T-helper 2 cell treated with Interferon-gamma antibody and Interleukin-4, amounts not matched to agents 5 μg/mL and 100 μg/mL, for 36 hours (primary cell): ENCODE measurements around the gene OR5D16.
"Not testable (repeated sequence)": the region's sequence is repeated elsewhere in the genome, so short reads cannot be mapped to it uniquely, and the experiment has no call there.

ENCODE experiments used
- DNase-seq: peaks from one replicate; pipeline ENCODE4 v3.0.0; 2021; ENCODE audit warnings: low spot score
- H3K27ac Mint-ChIP-seq: one replicate; pipeline ENCODE4 v1.8.0; 2021; ENCODE audit warnings: mild to moderate bottlenecking, mixed read lengths
- H3K27me3 Mint-ChIP-seq: one replicate; pipeline ENCODE4 v1.8.0; 2021; ENCODE audit warnings: low read depth, mixed read lengths
- H3K36me3 Mint-ChIP-seq: one replicate; pipeline ENCODE4 v1.8.0; 2021; ENCODE audit warnings: low read depth, mixed read lengths
- H3K4me1 Mint-ChIP-seq: one replicate; pipeline ENCODE4 v1.8.0; 2021; ENCODE audit warnings: low read depth, mixed read lengths
- H3K4me3 Mint-ChIP-seq: one replicate; pipeline ENCODE4 v1.8.0; 2022; ENCODE audit warnings: mild to moderate bottlenecking, moderate library complexity, mixed read lengths
- H3K9me3 Mint-ChIP-seq: one replicate; pipeline ENCODE4 v1.8.0; 2021; ENCODE audit warnings: mixed read lengths

The OR5D16 gene

GRCh38 chr11:55838452-55838851 is at the start of gene OR5D16:
OR5D16 (plus strand) TSS chr11:55838752; CDS start chr11:55838752, 0 bp downstream.
- Mint-ChIP-seq H3K36me3 (no peaks in the 10 kb centered on the region), H3K27ac (no peak within 1 kb of the TSS), H3K4me1 (no peaks in the 10 kb centered on the region), H3K4me3 (no peak within 1 kb of the TSS), H3K9me3 (peaks cover 44% of the 10 kb centered on the region), H3K27me3 (no peaks in the 10 kb centered on the region)
- DNase-seq = no peak

DNA sequence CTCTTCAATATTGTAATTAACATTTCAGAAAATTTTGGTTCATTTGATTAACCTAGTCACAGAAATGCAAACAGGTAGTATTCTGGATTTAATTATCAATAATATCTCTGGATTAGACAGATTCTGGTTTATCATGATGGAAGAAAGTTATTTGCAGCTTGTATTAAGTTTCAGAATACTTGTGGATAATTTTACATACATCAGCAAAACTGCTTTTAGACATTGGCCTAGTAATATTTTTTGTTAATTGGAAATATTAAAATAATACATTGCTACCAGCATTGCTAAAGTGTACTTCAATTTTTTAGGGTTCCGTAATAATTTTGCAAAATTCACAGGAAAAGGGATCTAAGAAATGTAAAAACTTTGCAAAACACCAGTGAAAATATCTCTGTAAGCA is 46.9 kb upstream of the OR5D16 start:
- Mint-ChIP-seq H3K4me3 (no peak overlapping the region), H3K27ac (no peak overlapping the region), H3K27me3 (no peaks in the 10 kb centered on the region), H3K4me1 (no peaks in the 10 kb centered on the region), H3K36me3 (no peaks in the 10 kb centered on the region), H3K9me3 (peaks cover 41% of the 10 kb centered on the region)
- DNase-seq = no peak

DNA sequence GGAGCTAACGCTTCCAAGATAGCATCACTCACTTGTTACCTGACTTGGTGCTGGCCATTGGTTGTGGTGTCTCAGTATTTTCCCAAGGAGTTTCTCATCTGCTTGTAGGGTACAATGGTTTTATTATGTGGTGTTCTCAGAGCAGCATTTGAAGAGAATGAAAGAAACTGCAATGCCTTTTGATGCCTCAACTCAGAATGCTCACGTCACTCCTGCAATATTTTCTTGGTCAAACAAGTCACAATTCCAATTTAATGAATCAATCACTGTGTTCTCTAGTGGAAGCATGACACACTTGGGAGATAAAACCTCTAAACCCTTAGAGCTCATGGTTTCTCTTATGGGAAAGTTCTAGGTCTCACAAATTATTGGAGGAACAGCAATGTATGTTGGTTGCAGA is 45.2 kb upstream of the OR5D16 start:
- Mint-ChIP-seq H3K4me3 (no peak overlapping the region), H3K9me3 (peaks cover 31% of the 10 kb centered on the region), H3K27me3 (no peaks in the 10 kb centered on the region), H3K4me1 (no peaks in the 10 kb centered on the region), H3K27ac (no peak overlapping the region), H3K36me3 (no peaks in the 10 kb centered on the region)
- DNase-seq = no peak

- Mint-ChIP-seq H3K4me3 (no peak within 1 kb of the TSS), H3K36me3 (no peaks in the 10 kb centered on the region), H3K4me1 (no peaks in the 10 kb centered on the region), H3K27me3 (no peaks in the 10 kb centered on the region), H3K9me3 (peaks cover 42% of the 10 kb centered on the region), H3K27ac (no peak within 1 kb of the TSS)
- no peak for DNase-seq
These were observed 43.3 kb upstream of the OR5D16 start, which contains the start of gene OR5D14 for GRCh38 chr11:55795256-55795655. OR5D14 (plus strand) TSS chr11:55795556; CDS start chr11:55795556, 0 bp downstream.

- Mint-ChIP-seq H3K4me3 (no peak overlapping the region), H3K9me3 (peaks cover 54% of the 10 kb centered on the region), H3K4me1 (no peaks in the 10 kb centered on the region), H3K27me3 (no peaks in the 10 kb centered on the region), H3K36me3 (no peaks in the 10 kb centered on the region), H3K27ac (no peak overlapping the region)
- no peak for DNase-seq
These were observed 32.3 kb upstream of the OR5D16 start for GRCh38 chr11:55806248-55806647.

GRCh38 chr11:55811067-55811466 is 27.5 kb upstream of the OR5D16 start, which contains the start of gene OR5L1:
OR5L1 (plus strand) TSS chr11:55811367; CDS start chr11:55811467, 100 bp downstream.
- Mint-ChIP-seq H3K4me3 (no peak within 1 kb of the TSS), H3K4me1 (no peaks in the 10 kb centered on the region), H3K27ac (no peak within 1 kb of the TSS), H3K27me3 (no peaks in the 10 kb centered on the region), H3K9me3 (peaks cover 47% of the 10 kb centered on the region), H3K36me3 (no peaks in the 10 kb centered on the region)
- DNase-seq = no peak

GRCh38 chr11:55819330-55819729 is 19.2 kb upstream of the OR5D16 start, which contains the start of gene OR5D18:
OR5D18 (plus strand) TSS chr11:55819630; CDS start chr11:55819630, 0 bp downstream.
- no peak within 1 kb of the TSS for H3K27ac Mint-ChIP-seq
- H3K9me3 Mint-ChIP-seq = peaks cover 58% of the 10 kb centered on the region
- no peaks in the 10 kb centered on the region for H3K4me1 Mint-ChIP-seq
- H3K4me3 Mint-ChIP-seq = no peak within 1 kb of the TSS
- H3K27me3 Mint-ChIP-seq = no peaks in the 10 kb centered on the region
- H3K36me3 Mint-ChIP-seq = no peaks in the 10 kb centered on the region
- no peak for DNase-seq

DNA sequence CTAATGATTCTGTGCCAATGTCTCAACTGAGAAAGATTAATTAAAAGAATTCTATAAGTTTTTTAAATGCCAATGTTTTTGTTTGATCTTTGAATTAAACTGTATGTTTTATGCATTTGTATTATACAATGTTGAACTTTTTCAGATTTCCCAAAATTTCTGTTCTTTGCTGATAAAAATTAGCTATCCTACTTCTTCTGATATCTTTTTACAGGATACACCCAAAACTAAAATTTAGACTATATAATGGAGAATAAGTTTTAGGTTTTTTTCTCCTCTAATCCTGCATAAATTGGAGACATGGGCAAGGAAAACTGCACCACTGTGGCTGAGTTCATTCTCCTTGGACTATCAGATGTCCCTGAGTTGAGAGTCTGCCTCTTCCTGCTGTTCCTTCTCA is 11.6 kb upstream of the OR5D16 start, which contains the start of gene OR5L2:
Gene OR5L2, plus strand, starts transcription at position 301 of the 400 bp plus-strand sequence. Its CDS starts 0 bp downstream, at position 301.
- Mint-ChIP-seq H3K36me3 (no peaks in the 10 kb centered on the region), H3K9me3 (peaks cover 26% of the 10 kb centered on the region), H3K4me3 (no peak within 1 kb of the TSS), H3K4me1 (no peaks in the 10 kb centered on the region), H3K27ac (no peak within 1 kb of the TSS), H3K27me3 (no peaks in the 10 kb centered on the region)
- DNase-seq = no peak

GRCh38 chr11:55847453-55847852 is 8.9 kb downstream of the OR5D16 start:
- H3K36me3 Mint-ChIP-seq = no peaks in the 10 kb centered on the region
- H3K27me3 Mint-ChIP-seq = no peaks in the 10 kb centered on the region
- H3K27ac Mint-ChIP-seq = no peak overlapping the region
- no peaks in the 10 kb centered on the region for H3K4me1 Mint-ChIP-seq
- DNase-seq = no peak
- no peak overlapping the region for H3K4me3 Mint-ChIP-seq
- H3K9me3 Mint-ChIP-seq = peaks cover 45% of the 10 kb centered on the region

DNA sequence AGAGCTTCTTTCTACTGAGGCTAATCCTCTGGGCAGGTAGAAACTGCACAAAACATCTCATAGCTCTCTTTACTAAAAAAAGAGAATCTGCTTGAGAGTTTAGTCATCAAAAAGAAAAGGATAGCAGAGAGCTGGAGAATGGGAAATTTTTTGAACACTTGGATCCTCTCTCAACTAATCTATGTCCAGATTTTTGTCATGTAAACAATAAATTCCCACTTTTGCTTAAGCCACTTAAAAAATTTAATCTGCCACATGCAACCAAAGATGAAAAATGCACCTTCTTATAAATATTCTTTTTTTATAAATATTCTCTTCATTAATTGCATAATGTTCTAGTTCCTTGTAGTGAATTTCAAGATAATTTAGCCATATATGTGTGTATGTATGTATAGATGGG is 10.5 kb downstream of the OR5D16 start:
- H3K4me3 Mint-ChIP-seq = no peak overlapping the region
- H3K9me3 Mint-ChIP-seq = peaks cover 55% of the 10 kb centered on the region
- no peak overlapping the region for H3K27ac Mint-ChIP-seq
- H3K4me1 Mint-ChIP-seq = no peaks in the 10 kb centered on the region
- H3K36me3 Mint-ChIP-seq = no peaks in the 10 kb centered on the region
- no peak for DNase-seq
- no peaks in the 10 kb centered on the region for H3K27me3 Mint-ChIP-seq

- Mint-ChIP-seq H3K9me3 (peaks cover 47% of the 10 kb centered on the region), H3K4me3 (no peak overlapping the region), H3K4me1 (no peaks in the 10 kb centered on the region), H3K27ac (no peak overlapping the region), H3K36me3 (no peaks in the 10 kb centered on the region), H3K27me3 (no peaks in the 10 kb centered on the region)
- DNase-seq = no peak
These were observed 13.6 kb downstream of the OR5D16 start for GRCh38 chr11:55852141-55852540.

- H3K4me3 Mint-ChIP-seq = no peak overlapping the region
- H3K36me3 Mint-ChIP-seq = no peaks in the 10 kb centered on the region
- peaks cover 44% of the 10 kb centered on the region for H3K9me3 Mint-ChIP-seq
- no peaks in the 10 kb centered on the region for H3K4me1 Mint-ChIP-seq
- DNase-seq = no peak
- H3K27ac Mint-ChIP-seq = no peak overlapping the region
- H3K27me3 Mint-ChIP-seq = no peaks in the 10 kb centered on the region
These were observed 16.2 kb downstream of the OR5D16 start for GRCh38 chr11:55854704-55855103.

- H3K4me1 Mint-ChIP-seq, DNase-seq, H3K36me3 Mint-ChIP-seq, H3K27me3 Mint-ChIP-seq, H3K27ac Mint-ChIP-seq, H3K4me3 Mint-ChIP-seq: not testable (repeated sequence)
- peaks cover 28% of the 10 kb centered on the region for H3K9me3 Mint-ChIP-seq
These were observed 28.8 kb downstream of the OR5D16 start for GRCh38 chr11:55867354-55867753.

DNA sequence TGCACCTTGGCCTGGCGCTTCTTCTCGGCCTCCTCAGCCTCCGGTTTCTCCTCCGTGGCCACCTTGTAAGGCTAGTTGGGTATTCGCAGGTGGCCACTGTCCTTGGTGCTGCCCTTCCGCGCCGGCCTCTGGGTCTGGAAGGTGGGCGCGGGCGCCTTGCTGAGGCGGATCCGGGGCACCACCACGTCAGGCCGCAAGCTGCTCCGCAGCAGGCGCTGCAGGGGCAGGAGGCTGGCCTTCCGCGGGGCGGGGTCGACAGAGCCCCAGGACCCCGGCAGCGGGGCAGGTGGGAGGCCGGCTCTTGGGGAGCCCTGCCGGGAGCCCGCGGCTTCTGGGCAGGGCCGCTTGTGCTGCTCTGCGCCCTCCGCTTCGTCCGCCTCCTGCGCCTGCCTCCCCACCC is 34.2 kb downstream of the OR5D16 start:
- H3K27me3 Mint-ChIP-seq, H3K4me3 Mint-ChIP-seq, DNase-seq, H3K27ac Mint-ChIP-seq, H3K4me1 Mint-ChIP-seq, H3K36me3 Mint-ChIP-seq: not testable (repeated sequence)
- peaks cover 17% of the 10 kb centered on the region for H3K9me3 Mint-ChIP-seq

DNA sequence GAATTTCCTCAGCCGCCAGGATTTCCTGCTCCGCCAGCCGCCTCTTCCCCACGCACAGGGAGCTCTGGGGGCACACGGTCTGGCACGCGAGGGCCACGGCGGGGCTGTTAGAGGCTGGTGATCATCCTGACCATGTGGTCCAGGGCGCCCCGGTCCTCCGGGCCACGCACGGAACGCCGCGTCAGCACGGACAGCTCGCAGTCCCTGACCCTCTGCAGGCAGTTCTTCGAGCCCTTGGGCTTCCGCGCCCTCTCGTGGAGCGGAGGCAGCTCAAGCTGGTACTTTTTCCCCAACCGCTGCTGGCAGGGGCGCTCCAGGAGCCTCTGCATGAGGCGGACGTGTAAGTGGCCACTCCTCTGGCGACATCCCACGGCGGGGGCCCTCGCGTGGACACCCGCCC is 34.6 kb downstream of the OR5D16 start:
- H3K36me3 Mint-ChIP-seq, H3K4me1 Mint-ChIP-seq, H3K4me3 Mint-ChIP-seq, DNase-seq, H3K27ac Mint-ChIP-seq, H3K27me3 Mint-ChIP-seq: not testable (repeated sequence)
- peaks cover 17% of the 10 kb centered on the region for H3K9me3 Mint-ChIP-seq
